GM21423 (cell line): Measurements from ENCODE around the gene MRPS34.

Experiments
- ATAC-seq: cut with Tn5 transposase; IDR thresholded peaks from one replicate; pipeline ENCODE4 v1.9.1; 2021; ENCODE audit warnings: mild to moderate bottlenecking, moderate library complexity; ENCODE audit not compliant: unreplicated experiment

The MRPS34 gene

DNA sequence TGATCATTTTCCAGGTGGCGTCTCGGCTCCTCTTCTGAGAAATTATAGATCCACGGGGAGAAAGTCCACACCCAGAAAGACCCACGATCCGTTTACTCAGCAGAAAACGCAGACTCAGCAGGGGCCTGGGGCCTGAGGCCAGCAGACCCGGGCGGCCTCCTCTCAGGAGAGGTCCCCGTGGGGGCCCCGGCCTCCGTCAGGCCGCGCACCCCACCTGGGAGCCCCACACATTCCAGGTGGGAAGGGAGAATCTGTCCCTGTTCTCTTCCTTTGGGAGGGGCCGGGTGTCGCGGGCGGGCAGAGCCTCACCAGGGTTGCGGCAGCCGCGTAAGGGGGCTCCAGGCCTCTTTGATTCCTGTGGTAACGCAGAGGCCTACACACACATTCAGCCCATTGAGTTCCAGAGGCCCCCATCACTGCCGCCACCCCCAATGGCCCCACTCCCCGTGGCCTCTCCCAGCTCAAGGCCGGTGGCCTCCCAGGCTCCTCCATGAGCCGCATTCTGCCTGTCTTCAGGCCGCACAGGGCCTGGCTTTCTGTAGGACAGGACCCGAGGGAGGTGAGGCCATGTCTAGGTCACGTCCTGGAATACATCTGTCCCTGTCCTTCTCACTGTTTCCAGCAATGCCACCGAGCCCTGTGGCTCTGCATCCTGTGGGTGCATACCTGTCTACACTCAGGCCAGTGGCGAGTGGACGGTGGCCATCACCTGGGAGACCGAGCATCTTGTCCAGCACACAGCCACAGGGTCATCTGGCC, 22.2 kb upstream of the MRPS34 start:
- no peak for ATAC-seq

DNA sequence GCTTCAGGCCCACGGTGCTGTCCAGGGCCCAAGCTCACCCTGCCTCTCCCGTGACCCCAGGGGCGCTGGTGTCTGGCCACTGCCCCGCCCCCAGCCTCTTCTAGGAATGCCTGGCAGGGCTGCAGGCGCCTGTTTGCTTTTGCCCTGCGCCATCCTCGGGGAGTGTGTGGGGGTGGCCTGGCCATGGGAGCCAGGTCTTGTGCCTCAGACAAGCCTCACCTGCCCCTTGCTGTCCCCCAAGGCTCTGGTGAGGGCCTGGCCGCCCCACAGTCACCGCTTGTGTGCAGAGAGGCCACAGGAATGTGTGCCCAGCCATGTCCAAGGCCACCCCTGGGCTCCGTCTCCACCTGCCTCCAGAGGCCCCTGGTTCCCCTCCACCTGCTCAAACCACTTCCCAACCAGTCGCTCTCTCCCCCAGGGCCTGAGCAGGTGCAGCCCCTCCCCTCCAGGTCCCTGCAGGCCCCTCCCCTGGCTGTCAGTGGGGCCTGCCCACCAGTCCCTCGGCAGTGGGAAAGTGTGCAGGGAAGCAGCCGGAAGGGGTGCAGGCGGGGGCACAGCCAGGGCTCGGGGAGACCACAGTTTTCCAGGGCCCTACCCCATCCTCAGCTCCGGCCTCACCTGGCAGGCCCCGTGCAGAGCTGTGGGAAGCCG, 21.4 kb upstream of the MRPS34 start:
- ATAC-seq, result no peak

DNA sequence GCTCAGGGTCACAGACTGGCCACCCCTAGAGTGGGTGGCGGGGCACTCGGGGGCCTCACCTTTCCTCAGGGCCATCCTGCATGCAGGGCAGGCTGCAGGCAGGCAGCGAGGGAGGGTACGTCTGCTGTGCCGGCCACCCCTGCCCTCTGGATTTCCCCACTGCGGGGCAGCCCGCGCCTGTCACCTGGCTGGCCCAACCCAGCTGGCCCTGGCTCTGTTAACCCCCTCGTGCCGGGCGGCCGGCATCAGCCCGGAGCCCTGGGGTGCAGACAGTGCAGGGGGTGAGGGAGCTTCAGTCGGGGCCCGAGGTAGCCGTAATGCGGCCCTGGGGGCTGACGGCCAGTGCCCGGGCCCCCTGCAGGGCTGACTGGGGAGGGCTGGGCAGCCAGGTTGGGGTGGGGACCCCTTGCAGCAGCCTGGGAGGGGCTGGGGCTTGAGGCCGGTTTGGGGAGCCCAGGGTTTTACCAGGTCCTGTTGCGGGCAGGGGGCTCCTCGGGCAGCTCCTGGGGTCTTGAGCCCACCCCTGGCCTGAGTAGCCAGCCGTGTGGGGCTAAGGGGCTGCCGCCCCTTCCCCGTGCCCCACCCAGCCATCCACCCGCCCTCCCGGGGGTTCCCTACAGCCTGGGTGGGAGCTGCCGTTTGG, 20.8 kb upstream of the MRPS34 start, which contains the start of gene IGFALS:
TSS of gene IGFALS (minus strand) at position 128 of the 643 bp plus-strand sequence. CDS start at position 75, 53 bp downstream.
- no peak for ATAC-seq

DNA sequence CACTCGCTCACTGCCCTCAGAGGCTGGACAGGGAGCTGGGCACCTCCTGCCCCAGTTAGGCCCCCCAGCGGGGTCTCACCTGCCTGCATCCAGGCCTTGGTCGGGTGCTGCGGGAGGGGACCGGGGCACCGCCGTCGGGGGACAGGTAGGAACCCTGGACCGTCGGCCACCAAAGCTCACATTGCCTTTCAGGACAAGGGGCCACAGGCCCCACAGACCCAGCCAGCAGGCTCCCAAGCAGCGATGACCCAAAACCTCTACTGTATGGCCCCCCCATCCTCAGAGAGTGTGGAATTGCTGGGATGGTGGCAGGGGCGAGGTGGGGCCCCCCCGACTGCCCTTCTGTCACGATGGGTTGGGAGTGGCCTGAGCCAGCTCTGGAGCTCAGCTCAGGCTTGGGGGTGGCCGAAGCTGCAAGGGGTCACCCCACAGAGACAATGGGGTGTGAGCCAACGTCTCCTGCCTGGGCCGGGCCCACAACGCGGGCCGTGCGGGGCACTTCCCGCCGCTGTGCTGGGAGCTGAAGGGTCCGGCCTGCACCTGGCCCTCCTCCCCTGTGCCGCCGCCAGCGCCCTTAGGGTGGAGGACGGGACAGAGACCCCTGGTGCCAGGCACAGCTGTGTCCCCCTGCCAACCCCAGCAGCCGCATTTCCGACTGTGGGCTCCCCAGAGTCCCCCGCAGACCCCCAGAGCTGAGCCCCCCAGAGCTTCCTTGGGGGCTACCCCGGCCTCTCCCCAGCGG, 20.1 kb upstream of the MRPS34 start:
- no peak for ATAC-seq

DNA sequence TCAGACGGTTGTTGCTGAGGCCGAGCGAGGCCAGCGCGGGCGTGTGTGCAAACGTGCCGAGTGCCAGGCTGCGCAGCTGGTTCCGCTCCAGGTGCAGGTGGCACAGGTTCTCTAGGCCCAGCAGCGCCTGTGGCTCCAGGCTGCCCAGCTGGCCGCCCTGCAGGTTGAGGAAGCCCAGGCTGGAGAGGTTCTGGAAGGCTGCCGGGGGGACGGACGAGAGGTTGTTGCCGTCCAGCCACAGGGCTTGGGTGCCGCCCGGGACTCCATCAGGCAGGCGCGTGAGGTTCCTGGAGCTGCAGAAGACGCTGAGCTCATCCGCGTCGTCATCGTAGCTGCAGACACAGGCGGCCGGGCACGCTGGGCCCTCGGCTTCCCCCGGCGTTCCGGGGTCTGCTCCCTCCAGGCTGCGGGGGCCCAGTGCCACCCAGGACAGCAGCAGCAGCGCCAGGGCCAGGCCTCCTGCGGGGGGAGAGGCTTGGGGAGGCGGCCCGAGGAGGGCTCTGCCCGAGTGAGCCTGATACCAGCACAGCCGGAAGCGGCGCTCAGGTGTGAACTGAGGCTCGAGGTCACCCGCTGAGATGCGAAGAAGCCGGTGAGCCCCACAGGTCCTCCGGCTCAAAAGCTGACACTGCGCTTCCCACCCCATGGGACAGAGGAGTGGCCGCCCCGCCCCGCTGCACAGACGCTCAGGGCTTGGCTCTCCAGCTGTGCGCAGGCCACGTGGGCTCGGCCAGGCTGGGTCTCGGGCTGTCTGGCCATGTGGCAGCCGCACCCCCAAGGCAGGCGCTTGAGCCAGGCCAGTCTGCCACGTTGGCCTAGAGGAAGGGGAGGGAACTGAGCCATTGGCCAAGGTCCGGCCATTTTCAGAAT, 19.2 kb upstream of the MRPS34 start:
- ATAC-seq, result no peak

DNA sequence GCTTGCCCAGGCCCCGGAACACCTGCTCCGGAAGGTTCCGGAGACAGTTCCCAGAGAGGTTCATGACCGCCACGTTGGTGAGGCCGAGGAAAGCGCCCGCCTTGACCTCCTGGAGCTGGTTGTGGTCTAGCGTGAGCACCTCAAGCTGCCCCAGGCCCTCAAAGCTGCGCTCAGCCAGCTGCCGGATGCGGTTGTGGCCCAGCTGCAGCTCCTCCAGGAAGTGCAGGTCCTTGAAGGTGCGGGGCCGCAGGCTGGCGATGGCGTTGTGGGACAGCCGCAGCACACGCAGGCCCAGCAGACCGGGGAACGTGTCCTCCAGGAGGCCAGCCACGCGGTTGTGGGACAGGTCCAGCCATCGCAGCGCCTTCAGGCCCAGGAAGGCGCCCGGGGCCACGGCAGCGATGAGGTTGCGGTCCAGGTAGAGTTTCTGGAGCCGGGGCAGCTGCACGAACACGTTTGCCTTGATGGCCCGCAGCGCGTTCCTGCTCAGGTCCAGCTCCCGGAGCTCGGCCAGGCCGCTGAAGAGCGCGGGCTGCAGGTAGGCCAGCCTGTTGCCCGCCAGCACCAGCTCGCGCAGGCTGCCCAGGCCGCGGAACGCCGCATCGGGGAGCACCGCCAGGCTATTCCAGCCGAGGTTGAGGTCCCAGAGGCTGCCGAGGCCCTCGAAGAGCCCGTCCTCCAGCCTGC, 18.5 kb upstream of the MRPS34 start:
- ATAC-seq, result no peak

DNA sequence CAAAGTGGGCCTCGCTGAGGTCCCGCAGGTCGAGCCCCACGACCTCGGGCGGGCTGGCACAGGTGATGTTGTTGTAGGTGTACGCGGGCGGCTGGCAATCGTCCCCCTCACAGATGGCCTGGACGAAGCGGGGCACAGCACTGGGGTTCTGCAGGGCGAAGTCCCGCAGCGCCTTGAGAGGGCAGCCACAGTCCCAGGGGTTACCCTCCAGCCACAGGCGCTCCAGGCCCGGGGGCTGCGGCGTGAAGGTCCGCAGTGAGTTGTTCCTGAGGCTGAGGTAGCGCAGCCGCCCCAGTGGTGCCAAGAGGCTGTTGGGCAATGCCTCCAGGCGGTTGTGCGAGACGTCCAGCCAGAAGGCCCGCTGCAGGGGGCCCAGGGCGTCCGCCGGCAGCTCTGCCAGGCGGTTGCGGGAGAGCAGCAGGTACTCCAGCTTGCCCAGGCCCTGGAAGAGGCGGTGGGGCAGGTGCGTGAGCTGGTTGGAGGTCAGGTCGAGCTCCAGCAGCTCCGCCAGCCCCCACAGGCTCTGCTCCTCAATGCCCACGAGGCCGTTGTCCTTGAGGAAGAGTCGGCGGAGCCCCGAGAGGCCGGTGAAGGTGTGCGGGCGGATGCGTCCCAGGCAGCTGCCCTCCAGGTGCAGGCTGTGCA, 17.8 kb upstream of the MRPS34 start:
- no peak for ATAC-seq

DNA sequence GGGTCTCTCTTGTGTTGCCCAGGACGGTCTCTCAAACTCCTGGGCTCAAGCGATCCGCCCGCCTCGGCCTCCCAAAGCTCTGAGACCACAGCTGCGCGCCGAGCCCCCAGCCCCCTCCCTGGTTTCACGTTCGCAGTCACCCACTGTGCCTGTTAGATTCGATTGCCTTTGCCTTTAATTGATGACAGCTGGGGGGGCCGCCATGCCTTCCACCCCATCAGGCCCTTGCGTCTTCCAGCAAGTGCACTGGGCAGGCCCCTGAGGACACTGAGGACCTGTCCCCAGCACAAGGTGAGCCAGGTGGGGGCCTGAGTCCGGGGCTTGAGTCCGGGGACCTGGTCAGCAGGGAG, 17.3 kb upstream of the MRPS34 start:
- no peak for ATAC-seq

DNA sequence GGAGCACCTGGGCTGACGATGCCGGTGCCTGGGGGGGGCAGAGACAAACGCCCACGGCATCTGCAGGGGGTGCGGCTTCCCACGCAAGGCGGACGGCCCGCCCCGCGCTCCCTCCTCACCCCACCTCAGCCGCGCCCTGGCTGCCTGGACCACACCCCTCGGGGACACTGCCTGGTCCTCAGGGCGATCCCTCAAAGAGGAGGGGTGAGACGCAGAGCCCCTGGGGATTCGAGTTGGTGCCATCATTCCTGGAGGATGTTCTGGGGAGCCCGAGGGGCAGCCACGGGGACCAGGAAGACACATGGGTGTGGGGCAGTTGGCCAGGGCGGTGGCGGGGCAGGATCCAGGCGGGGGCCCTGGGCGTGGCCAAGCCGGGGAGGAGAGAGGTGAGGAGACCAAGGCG, 16.7 kb upstream of the MRPS34 start:
- ATAC-seq, result no peak

DNA sequence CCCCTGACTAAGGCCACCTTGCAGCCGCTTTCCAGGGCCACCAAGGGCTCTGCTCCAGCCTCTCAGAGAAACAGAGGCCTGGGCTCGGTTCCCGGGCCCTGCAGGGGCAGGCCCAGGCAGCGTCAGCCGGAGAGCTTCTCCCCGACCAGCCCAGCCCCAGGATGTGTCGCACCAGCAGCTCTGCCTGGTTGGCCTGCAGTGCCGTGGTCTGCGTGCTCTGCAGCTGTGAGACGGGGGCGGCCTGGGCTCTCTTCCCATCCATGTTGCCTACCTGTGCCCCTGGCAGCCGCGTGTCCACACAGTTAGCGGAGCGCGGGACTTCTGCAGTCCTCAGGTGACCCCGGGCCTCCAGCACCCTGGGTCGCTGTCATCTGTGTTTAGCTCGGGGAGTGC, 15.8 kb upstream of the MRPS34 start:
- ATAC-seq, result no peak

DNA sequence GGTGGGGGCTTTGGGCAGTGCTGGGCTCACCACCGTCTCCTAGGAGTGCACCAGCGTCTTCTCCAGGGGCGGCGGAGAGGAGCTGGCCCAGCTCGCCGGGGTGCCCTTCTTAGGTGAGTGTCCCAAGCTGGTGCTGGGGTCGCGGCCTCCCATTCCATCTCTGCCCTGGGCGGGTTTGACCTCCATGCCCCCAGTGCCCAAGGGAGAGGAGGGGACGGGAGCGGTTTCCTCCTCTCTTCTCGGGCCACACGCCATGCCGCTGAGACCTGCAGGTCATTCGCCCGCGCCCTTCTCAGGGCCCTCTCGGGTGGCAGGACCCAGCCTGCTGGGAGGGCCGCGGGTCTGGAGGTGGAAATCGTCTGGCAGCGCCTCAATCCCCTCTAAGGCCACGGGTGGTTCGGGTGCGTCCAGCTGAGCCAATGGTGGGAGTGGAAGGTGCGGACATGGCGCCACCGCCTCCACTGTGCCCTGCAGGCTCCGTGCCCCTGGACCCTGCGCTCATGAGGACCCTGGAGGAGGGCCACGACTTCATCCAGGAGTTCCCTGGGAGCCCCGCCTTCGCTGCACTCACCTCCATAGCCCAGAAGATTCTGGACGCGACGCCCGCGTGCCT, 15.3 kb upstream of the MRPS34 start:
- no peak for ATAC-seq

DNA sequence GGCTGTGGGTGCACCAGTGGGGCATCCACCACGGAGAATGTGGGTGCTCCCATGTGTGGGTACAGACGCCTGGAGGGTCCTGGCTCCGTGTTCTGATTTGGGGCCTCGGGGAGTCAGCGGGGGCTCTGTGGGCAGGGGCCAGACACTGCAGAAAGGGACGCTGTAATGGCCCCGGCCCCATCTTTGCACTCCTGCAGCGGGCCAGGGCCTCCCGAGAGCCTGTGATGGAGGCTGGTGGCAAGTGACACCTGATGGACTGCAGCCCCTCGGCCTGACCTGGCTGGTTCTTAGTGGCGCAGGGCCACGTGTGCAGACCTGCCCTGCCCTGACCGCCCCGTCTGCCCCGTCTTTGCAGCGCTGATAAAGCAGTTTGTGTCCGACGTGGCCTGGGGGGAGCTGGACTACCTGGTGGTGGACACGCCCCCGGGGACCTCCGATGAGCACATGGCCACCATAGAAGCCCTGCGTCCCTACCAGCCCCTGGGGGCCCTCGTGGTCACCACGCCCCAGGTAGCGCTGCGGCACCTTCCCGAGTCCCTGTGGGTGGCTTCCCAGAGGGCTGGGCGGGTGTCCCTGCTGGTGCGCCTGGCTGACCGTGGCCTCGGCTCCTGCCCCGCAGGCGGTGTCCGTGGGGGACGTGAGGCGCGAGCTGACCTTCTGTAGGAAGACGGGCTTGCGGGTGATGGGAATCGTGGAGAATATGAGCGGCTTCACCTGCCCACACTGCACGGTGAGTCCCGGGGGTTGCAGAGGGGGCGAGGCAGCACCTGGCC, 14.6 kb upstream of the MRPS34 start:
- no peak for ATAC-seq

DNA sequence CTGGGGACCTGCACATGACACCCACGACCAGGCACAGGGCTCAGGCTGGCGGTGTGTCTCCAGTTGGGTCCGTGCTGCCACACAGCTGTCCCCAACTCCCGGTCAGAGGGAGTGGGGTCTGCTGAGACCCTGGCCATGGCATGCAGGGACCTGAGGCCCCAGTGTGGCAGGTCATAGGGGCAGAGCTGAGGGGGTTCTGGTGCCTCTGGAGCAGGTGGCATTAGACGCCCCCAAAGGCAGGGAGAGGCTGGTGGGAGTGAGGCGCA, 14.1 kb upstream of the MRPS34 start:
- ATAC-seq, result no peak

DNA sequence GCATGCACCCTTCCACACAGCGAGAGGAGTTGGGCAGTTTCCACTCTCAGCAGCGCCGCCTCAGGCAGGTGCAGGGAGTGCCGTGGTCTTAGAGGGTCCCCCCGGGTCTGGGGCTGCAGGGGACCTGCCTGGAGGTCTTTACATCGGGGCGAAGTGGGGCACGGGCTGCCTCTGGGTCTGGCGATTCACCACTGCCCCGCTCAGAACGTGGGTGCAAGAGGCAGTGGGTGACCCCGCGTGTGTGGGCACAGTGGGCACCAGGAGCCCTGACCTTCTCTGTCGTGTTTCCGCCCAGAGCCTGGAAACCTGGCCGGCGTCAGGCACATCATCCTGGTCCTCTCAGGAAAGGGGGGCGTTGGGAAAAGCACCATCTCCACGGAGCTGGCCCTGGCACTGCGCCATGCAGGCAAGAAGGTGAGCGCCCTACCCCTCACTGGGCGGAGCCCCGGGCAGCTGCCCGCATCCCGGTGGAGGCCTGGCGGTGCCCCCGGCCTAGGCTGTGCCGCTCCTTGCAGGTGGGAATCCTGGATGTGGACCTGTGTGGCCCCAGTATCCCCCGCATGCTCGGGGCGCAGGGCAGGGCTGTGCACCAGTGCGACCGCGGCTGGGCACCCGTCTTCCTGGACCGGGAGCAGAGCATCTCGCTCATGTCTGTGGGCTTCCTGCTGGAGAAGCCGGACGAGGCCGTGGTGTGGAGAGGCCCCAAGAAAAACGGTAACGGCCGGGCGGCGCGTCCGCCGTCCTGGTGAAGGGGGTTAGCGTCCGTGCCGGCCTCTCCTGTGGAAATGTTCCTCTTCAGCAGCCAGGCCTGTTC, 13.5 kb upstream of the MRPS34 start:
- ATAC-seq, result no peak

DNA sequence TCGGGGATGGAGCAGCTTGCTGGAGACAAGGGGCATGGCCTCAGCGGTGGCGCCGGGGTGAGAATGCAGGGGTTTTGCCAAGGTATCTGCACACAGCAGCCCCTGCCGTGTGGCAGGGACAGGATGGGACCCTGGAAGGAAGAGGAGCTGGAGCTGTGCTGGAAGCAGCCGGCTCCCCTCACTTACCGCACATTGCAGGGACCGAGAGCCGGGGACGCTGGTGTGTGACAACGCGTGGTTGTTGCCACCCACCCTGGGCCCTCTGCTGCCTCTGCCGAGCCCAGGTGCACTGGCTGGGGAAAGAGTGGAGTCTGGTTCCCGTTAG, 12.9 kb upstream of the MRPS34 start:
- ATAC-seq, result no peak

DNA sequence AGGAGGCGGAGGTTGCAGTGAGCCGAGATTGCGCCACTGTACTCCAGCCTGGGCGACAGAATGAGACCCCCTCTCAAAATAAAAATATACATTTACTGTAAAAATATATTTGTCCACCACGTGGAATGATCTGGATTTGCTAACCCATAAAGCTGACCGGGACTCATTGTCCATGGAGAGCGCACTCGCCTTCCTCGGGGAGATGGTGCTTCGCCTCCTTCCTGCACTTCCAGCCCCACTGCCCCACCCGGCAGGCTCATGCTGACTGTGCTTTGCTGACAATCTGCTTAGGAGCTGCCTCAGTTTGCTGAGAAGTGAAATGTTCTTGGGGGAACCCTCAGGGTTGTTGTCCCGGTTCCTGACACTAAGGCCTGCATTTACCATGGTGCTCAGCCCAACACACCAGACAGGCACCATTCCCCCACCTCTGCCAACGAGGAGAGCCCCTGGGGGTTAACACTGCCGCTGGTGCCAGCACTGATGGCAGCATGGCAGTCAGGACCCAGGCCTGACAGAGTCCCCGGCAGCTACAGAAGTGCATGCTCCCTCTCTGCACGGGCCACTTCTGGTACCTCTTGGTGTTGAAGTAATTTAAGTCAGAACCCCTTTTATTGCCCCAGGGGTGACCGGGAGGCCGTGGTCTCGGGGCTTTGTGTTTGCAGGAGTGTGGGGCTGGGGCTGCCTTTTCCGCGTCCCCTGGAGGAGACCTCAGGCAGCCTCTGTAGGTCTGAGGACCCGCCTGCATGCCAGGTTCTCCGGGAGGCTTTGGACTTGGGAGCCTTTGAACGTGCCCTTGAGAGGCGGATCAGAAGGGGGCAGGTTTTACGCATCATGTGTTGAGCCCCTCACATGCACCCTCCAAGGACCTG, 12.3 kb upstream of the MRPS34 start:
- no peak for ATAC-seq
